ENCODE results near the gene NEU3.

DNA sequence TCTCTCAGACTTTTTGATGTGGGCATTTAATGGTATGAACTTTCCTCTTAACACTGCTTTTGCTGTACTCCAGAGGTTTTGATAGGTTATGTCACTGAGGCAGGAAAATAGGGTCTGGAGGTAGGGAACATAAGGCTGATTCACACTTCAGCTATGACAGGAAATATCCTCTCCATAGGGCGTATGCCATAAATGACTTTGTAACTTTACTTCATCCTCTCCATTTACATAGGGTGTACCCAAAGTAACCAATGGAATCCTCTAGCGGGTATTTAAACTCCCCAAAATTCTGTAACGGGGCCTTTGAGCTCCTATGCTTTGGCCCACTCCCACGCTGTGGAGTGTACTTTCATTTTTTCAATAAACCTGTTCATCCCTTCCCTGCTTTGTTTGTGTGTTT is 58.5 kb downstream of the NEU3 start:
- no peak for TF ChIP-seq TARDBP (IDR thresholded peaks at IDR 0.05)
- TF ChIP-seq FOXA1 (IDR thresholded peaks at IDR 0.05), result no peak

Measured in HEK293T (cell line).